ENCODE results near the gene DLX2. TPM values are rescaled to one million over a fixed set of nuclear protein-coding genes. Genes with fewer than 3 reads are reported as not detected.

The DLX2 gene
- polyA plus RNA-seq, 3 donors: 0.08 TPM; not detected in 2

DNA sequence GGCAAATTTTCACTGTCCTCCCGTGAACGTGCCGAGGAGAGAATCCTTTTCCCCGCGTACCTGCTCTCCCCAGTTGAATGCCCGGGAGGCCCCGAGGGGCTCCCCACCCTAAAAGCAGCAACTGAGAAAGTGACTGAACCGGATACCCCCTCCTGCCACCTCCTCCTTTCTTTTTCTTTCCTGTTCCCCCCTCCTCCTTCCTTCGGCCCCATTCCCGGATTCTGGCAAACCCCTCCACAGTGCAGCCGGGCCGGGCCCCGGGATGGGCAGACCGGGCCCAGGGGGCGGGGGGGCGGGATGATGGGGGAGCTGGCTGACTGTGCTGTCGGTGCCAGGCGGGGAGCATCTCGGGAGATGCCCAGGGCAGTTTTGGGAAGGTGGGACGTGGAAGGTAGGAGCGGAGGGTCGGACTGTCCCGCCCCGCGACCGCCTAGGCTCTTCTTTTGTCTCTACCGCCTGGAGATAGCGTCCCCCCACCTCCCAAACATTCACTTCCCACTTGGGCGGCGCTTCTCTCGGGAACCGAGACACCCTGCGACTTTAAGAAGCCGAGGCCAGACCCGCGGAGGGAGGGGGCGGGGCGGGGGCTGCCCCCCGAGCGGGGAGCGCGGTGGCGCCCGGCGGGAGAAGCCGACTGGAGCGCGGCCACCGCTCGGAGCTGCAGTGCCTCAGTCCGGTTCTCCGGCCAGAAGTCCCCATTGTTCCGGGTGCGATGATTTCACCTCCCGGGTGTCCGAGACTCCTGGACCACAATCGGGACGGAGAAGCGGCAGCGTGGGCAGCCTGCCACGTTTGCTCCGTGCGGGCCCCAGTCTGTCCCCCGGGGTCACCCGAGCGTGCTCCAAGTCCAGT is 8.2 kb downstream of the DLX2 start:
- Mint-ChIP-seq H3K27ac (no peak overlapping the region), H3K4me1 (peaks cover 56% of the 10 kb centered on the region), H3K27me3 (ENCODE audit: low read depth in 3 of 3) (peaks cover 89 to 98% (median 97%) of the 10 kb centered on the region in 3 donors), H3K4me3 (peak overlapping the region; percentile 88 to 95), H3K36me3 (peaks cover 7 to 24% of the 10 kb centered on the region in 2 donors), H3K9me3 (peaks cover 0 to 54% (median 33%) of the 10 kb centered on the region in 7 donors)
- Histone ChIP-seq H3K36me3 (replicated peaks in 1 of 2; ENCODE audit: control insufficient read depth in 1 of 2, insufficient read depth in 2 of 2, low read length in 2 of 2) (no peaks in the 10 kb centered on the region), H3K79me2 (ENCODE audit: insufficient read depth, low read length) (no peaks in the 10 kb centered on the region), H3K27me3 (ENCODE audit: control insufficient read depth in 2 of 2, insufficient read depth in 2 of 2, low read length in 2 of 2) (peaks cover 90 to 99% of the 10 kb centered on the region in 2 donors), H3K4me2 (replicated peaks; ENCODE audit: extremely low read depth, low read length, poor library complexity, severe bottlenecking) (peak overlapping the region; percentile 99), H3K4me1 (ENCODE audit: control insufficient read depth in 1 of 2, insufficient read depth in 2 of 2, low read length in 2 of 2) (peaks cover 47 to 58% of the 10 kb centered on the region in 2 donors), H4K20me1 (ENCODE audit: insufficient read depth, low read length) (peaks cover 15% of the 10 kb centered on the region), H2AFZ (ENCODE audit: insufficient read depth, low read depth, low read length, poor library complexity, severe bottlenecking) (peak overlapping the region; percentile 85), H3K4me3 (replicated peaks in 1 of 3; ENCODE audit: low read depth in 2 of 3, low read length in 3 of 3) (peak overlapping the region; percentile 48 to 88 (median 55)), H3K9me3 (replicated peaks in 1 of 2; ENCODE audit: control insufficient read depth in 1 of 2, insufficient read depth in 1 of 2, low read length in 2 of 2) (peaks cover 0 to 63% of the 10 kb centered on the region in 2 donors), H3K27ac (ENCODE audit: low read depth in 1 of 2, low read length in 2 of 2) (no peak overlapping the region), H3K9ac (ENCODE audit: insufficient read depth, low read length, poor library complexity, severe bottlenecking) (peak overlapping the region; percentile 65)
- TF ChIP-seq, protein P1, sequence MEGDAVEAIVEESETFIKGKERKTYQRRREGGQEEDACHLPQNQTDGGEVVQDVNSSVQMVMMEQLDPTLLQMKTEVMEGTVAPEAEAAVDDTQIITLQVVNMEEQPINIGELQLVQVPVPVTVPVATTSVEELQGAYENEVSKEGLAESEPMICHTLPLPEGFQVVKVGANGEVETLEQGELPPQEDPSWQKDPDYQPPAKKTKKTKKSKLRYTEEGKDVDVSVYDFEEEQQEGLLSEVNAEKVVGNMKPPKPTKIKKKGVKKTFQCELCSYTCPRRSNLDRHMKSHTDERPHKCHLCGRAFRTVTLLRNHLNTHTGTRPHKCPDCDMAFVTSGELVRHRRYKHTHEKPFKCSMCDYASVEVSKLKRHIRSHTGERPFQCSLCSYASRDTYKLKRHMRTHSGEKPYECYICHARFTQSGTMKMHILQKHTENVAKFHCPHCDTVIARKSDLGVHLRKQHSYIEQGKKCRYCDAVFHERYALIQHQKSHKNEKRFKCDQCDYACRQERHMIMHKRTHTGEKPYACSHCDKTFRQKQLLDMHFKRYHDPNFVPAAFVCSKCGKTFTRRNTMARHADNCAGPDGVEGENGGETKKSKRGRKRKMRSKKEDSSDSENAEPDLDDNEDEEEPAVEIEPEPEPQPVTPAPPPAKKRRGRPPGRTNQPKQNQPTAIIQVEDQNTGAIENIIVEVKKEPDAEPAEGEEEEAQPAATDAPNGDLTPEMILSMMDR (IDR thresholded peaks at IDR 0.05): no peak
- DNase-seq: peak in 1 of 3 donors; percentile 20
- intact Hi-C loops (cut with micrococcal nuclease): loop anchor here in 1 of 2 donors (2.0 kb wide), 1 partner anchor 14 kb away; no protein-coding TSS in a partner anchor
- WGBS (ENCODE audit: insufficient coverage): 1% methylated on average over 49 of the region's 66 CpGs

- H3K36me3 ChIP-seq (replicated peaks in 1 of 2; ENCODE audit: control insufficient read depth in 1 of 2, insufficient read depth in 2 of 2, low read length in 2 of 2): no peaks in the 10 kb centered on the region
- peaks cover 0 to 60% of the 10 kb centered on the region in 2 donors for H3K9me3 ChIP-seq (replicated peaks in 1 of 2; ENCODE audit: control insufficient read depth in 1 of 2, insufficient read depth in 1 of 2, low read length in 2 of 2)
- peak overlapping the region in 1 of 3 experiments; percentile 88 for H3K4me3 ChIP-seq (replicated peaks in 1 of 3; ENCODE audit: low read depth in 2 of 3, low read length in 3 of 3)
- peaks cover 92 to 100% of the 10 kb centered on the region in 2 donors for H3K27me3 ChIP-seq (ENCODE audit: control insufficient read depth in 2 of 2, insufficient read depth in 2 of 2, low read length in 2 of 2)
- no peaks in the 10 kb centered on the region for H3K79me2 ChIP-seq (ENCODE audit: insufficient read depth, low read length)
- Mint-ChIP-seq H3K36me3 (peaks cover 8 to 24% of the 10 kb centered on the region in 2 donors), H3K27ac (no peak overlapping the region), H3K4me3 (peak overlapping the region; percentile 88 to 95), H3K4me1 (peaks cover 54% of the 10 kb centered on the region), H3K27me3 (ENCODE audit: low read depth in 3 of 3) (peaks cover 92 to 98% (median 98%) of the 10 kb centered on the region in 3 donors), H3K9me3 (peaks cover 0 to 54% (median 33%) of the 10 kb centered on the region in 7 donors)
- 0% methylated on average over 3 of the region's 18 CpGs for WGBS (ENCODE audit: insufficient coverage)
- no peak for DNase-seq
- TF ChIP-seq, protein P1 (IDR thresholded peaks at IDR 0.05): no peak
- peaks cover 15% of the 10 kb centered on the region for H4K20me1 ChIP-seq (ENCODE audit: insufficient read depth, low read length)
- peak overlapping the region; percentile 99 for H3K4me2 ChIP-seq (replicated peaks; ENCODE audit: extremely low read depth, low read length, poor library complexity, severe bottlenecking)
- H3K27ac ChIP-seq (ENCODE audit: low read depth in 1 of 2, low read length in 2 of 2): no peak overlapping the region
- peaks cover 41 to 50% of the 10 kb centered on the region in 2 donors for H3K4me1 ChIP-seq (ENCODE audit: control insufficient read depth in 1 of 2, insufficient read depth in 2 of 2, low read length in 2 of 2)
- H3K9ac ChIP-seq (ENCODE audit: insufficient read depth, low read length, poor library complexity, severe bottlenecking): no peak overlapping the region
- H2AFZ ChIP-seq (ENCODE audit: insufficient read depth, low read depth, low read length, poor library complexity, severe bottlenecking): no peak overlapping the region
- intact Hi-C loops (cut with micrococcal nuclease): loop anchor here in 1 of 2 donors (2.0 kb wide), 1 partner anchor 13 kb away; no protein-coding TSS in a partner anchor
These were observed 9.0 kb downstream of the DLX2 start for GRCh38 chr2:172093416-172094293.
